ENCODE measurements around the gene TRANK1. TPM values are rescaled to one million over a fixed set of nuclear protein-coding genes. Genes with fewer than 3 reads are reported as not detected.

The TRANK1 gene
- total and polyA plus RNA-seq, 4 donors, result 2.9 to 40.0 (median 10.2) TPM

GRCh38 chr3:36784138-36784635 is 160.7 kb downstream of the TRANK1 start:
- TF ChIP-seq FOXA1 (IDR thresholded peaks at IDR 0.05), result no peak
- no peak for TF ChIP-seq REST (IDR thresholded peaks at IDR 0.05)
- no peak for TF ChIP-seq CTCF (IDR thresholded peaks at IDR 0.05; ENCODE audit: low read depth, low read length, missing input control)
- TF ChIP-seq FOXA2 (IDR thresholded peaks at IDR 0.05), result no peak
- no peak for TF ChIP-seq MAX (IDR thresholded peaks at IDR 0.05)
- no peak for TF ChIP-seq EGR1 (IDR thresholded peaks at IDR 0.05; ENCODE audit: low read depth in 2 of 2)
- TF ChIP-seq ZBTB33 (IDR thresholded peaks at IDR 0.05), result no peak
- TF ChIP-seq RXRA (IDR thresholded peaks at IDR 0.05), result no peak
- no peak for TF ChIP-seq YY1 (IDR thresholded peaks at IDR 0.05)
- no peak for TF ChIP-seq RAD21 (IDR thresholded peaks at IDR 0.05)
- no peak for TF ChIP-seq TAF1 (conservative IDR thresholded peaks at IDR 0.05)
- no peak for TF ChIP-seq HNF4G (IDR thresholded peaks at IDR 0.05)
- TF ChIP-seq GABPA (IDR thresholded peaks at IDR 0.05 in 1 of 2, conservative IDR thresholded peaks at IDR 0.05 in 1 of 2), result no peak
- no peak for TF ChIP-seq HNF4A (conservative IDR thresholded peaks at IDR 0.05)
- TF ChIP-seq SP1 (IDR thresholded peaks at IDR 0.05), result no peak
- no peak for TF ChIP-seq JUND (IDR thresholded peaks at IDR 0.05)
- TF ChIP-seq ATF3 (IDR thresholded peaks at IDR 0.05), result no peak
- no peak for TF ChIP-seq NR2F2 (IDR thresholded peaks at IDR 0.05)
- Histone ChIP-seq H3K9me3 (ENCODE audit: control insufficient read depth in 4 of 4, low read length in 3 of 4) (no peaks in the 10 kb centered on the region), H3K4me1 (ENCODE audit: control insufficient read depth in 4 of 4, insufficient read depth in 4 of 4, low read length in 3 of 4) (no peaks in the 10 kb centered on the region), H3K27ac (ENCODE audit: low read depth in 1 of 2, low read length in 2 of 2) (no peak overlapping the region), H3K4me3 (ENCODE audit: low read depth in 1 of 3, low read length in 3 of 3) (no peak overlapping the region), H3K36me3 (ENCODE audit: control insufficient read depth in 4 of 4, insufficient read depth in 3 of 4, low read depth in 1 of 4, low read length in 3 of 4) (no peaks in the 10 kb centered on the region), H3K27me3 (ENCODE audit: control insufficient read depth in 4 of 4, insufficient read depth in 4 of 4, low read length in 3 of 4) (no peaks in the 10 kb centered on the region), H3K9ac (ENCODE audit: low read depth in 1 of 2, low read length in 2 of 2) (no peak overlapping the region)
- WGBS, result 62% methylated on average over 3 of the region's 3 CpGs
- no peak for DNase-seq (ENCODE audit: low spot score)
